Endothelial cell of umbilical vein (primary cell): ENCODE measurements around the gene KDM4D.

ENCODE experiments used
- JUN ChIP-seq: IDR thresholded peaks from 2 replicates; pipeline ENCODE4 v1.6.1; 2011; ENCODE audit warnings: borderline replicate concordance, low read depth; ENCODE audit not compliant: insufficient read length, insufficient read depth
- MYC ChIP-seq: IDR thresholded peaks from one replicate; pipeline ENCODE4 v1.6.1; 2011; ENCODE audit warnings: mild to moderate bottlenecking, low read depth, low read length
- POLR2A ChIP-seq: IDR thresholded peaks from 2 replicates; pipeline ENCODE4 v1.6.1; 2012; ENCODE audit warnings: low read depth, mild to moderate bottlenecking, control low read depth, low read length
- POLR2AphosphoS5 ChIP-seq: IDR thresholded peaks from 2 replicates; pipeline ENCODE4 v1.6.1; 2012; ENCODE audit warnings: low read depth, mild to moderate bottlenecking, control low read depth, low read length, moderate library complexity; ENCODE audit not compliant: insufficient read depth
- TF ChIP-seq, protein P1 (sequence below), 2 donors: IDR thresholded peaks; 1 replicate in 1 of 2; 2 replicates in 1 of 2; pipeline ENCODE4 v1.5.1; 2011; ENCODE audit warnings: low read length in 2 of 2, mild to moderate bottlenecking in 2 of 2, moderate library complexity in 2 of 2, control low read depth in 1 of 2, inconsistent platforms in 1 of 2, low read depth in 1 of 2; ENCODE audit not compliant: insufficient read depth in 1 of 2; ENCODE audit errors: extremely low read depth in 1 of 2
- TF ChIP-seq, protein P2 (sequence below): IDR thresholded peaks from 2 replicates; pipeline ENCODE4 v1.6.1; 2011; ENCODE audit not compliant: insufficient read depth, insufficient read length

DNA sequence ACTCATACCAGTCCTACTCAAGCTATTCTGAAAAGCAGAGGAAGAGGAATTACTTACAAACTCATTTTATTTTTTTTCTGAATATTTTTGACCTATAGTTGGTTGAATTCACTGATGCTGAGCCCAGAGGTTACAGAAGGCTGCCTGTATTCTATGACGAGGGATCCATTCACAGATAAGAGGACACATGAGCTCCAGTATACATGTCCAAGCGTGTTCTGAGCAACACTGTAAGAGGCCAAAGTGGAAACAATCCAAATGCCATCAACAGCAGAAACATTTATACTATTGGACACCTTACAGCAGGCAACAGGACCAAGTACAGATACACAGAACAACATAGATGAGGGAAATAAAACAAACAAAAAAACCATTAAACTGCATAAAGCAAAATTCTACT is 61.8 kb downstream of the KDM4D start:
- TF ChIP-seq JUN (no peak), MYC (no peak), POLR2A (no peak), POLR2AphosphoS5 (no peak)
- TF ChIP-seq, protein P1, sequence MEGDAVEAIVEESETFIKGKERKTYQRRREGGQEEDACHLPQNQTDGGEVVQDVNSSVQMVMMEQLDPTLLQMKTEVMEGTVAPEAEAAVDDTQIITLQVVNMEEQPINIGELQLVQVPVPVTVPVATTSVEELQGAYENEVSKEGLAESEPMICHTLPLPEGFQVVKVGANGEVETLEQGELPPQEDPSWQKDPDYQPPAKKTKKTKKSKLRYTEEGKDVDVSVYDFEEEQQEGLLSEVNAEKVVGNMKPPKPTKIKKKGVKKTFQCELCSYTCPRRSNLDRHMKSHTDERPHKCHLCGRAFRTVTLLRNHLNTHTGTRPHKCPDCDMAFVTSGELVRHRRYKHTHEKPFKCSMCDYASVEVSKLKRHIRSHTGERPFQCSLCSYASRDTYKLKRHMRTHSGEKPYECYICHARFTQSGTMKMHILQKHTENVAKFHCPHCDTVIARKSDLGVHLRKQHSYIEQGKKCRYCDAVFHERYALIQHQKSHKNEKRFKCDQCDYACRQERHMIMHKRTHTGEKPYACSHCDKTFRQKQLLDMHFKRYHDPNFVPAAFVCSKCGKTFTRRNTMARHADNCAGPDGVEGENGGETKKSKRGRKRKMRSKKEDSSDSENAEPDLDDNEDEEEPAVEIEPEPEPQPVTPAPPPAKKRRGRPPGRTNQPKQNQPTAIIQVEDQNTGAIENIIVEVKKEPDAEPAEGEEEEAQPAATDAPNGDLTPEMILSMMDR (IDR thresholded peaks at IDR 0.05; ENCODE audit: extremely low read depth in 1 of 2, insufficient read depth in 1 of 2, low read depth in 1 of 2, low read length in 2 of 2): no peak
- TF ChIP-seq, protein P2, sequence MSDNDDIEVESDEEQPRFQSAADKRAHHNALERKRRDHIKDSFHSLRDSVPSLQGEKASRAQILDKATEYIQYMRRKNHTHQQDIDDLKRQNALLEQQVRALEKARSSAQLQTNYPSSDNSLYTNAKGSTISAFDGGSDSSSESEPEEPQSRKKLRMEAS: no peak
